NCI-H2029 treated with DMSO at 0.1 percent for 48 hours (cell line): Measurements from ENCODE around the gene LHPP.

Source experiments
- DNase-seq: peaks from one replicate; lab custom pipeline; 2025; lab: John Stamatoyannopoulos, UW

Gene LHPP

DNA sequence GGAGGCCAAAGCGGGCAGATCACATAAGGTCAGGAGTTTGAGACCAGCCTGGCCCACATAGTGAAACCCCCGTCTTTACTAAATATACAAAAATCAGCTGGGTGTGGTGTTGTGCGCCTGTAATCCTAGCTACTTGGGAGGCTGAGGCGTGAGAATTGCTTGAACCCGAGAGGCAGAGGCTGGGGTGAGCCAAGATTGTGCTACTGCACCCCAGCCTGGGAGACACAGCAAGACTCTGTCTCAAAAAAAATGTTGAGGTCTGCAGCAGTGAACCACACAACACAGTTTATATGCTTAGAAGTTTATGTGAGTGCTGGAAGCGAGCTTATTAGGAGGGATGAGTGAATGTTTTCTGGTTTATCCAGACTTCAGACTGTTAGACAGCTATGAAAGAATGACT lies 10.4 kb downstream of the LHPP start:
- DNase-seq, result no peak

DNA sequence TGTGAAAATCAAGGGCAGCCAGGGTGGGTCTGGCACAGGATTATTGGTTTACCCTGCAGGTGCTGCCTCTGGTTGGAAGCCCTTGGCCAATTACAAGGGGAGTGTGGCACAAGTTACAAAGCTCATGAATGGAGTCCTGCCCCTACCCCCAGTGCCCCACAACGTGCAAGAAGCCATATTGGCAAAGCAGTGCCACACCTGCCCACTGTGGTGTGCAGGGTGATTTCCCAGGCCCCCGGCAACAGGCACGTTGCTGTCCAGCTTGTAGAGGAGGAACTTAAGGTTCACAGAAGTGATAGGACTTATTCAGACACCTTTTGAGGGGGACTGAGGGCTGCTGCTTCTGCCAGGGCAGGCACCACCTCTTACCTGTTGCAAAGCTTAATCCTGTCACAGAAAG lies 11.4 kb downstream of the LHPP start:
- DNase-seq, result no peak

DNA sequence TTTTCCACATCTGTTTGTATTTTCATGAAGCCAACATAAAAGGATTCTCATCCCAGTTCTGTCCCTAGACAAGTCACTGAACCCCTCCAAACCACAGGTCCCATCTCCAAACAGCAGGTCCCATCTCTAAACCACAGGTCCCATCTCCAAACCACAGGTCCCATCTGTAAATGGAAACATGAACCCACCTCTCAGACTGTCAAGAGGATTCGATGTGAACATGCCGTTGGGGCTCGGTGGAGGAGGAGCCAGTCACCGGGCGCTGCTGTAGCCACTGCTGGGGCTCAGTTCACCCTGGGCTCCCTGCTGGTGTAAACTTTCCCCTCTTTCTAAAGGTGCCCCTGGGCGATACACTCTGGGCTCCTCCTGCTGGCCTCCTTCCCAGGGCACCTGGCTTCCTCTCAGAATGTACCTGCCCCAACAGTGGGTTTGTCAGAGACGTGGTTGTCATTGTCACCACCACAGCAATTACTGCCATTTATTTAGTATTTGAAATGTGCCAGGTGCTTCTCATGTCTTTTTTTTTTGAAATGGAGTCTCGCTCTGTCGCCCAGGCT lies 13.0 kb downstream of the LHPP start:
- no peak for DNase-seq

DNA sequence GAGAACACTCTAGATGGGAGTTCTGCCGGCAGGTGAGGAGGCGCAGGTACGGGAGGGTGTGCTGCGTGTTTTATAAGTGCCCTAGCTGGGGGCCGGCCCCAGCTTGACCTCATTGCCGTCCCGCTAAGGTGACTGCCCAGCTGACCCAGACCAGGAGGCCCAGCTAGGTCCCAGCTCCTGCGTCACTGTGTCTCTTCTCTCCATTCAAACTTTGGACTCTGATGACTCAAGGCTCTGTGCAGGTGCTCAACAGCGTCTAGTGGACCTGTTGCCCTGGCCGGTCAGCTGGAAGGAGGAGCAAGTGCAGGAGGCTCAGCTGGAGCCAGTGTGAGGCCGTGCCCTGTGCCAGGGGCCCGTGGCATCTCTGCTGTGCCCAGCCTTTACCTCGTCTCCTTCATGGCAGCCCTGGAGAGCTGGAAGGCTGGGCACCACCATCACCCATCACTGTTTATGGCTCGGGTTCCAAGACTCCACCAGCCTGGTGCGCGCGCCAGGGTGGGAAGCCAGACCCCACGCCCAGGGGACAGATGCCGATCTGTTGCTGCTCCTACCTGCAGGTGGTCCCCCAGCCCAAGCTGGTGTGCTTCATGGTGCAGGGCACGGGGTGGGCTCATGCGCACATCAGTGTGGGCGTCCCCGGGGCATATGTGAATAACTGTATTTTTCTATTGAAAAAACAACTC lies 14.6 kb downstream of the LHPP start:
- DNase-seq, result no peak

DNA sequence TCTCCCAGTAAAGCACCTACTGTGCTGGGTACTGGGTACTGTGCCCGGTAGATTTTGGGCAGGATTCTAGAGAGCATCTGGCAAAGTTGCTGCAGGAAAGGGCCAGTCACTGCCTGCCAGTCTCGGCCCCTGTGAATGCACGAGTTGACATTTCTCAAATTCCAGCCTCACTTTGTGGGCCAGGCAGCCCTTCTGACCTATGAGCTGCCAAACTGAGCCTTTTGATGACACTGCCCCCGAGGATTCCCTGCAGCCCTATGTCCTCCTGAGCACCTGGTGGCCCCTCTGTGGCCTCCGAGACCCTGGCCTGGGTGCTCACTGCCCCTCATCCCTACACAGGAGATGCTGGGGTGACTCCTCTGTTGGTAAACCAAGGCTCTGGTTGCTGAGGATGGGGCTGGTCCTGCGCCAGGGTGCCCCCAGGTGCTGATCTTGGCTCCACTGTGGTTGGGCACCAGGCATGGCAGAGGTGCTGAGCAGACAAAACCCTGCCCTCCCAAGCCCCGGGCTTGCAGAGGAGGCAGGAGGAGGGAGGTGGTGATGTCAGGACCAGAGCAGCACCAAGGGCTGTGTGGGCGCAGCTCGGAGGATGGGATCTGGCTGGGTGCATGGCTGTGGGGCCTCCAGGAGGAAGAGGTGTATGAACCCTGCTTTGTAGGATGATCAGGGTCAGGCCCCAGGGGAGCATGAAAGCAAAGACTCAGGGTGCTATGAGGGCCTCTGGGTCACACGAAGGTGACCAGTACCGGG lies 16.2 kb downstream of the LHPP start:
- no peak for DNase-seq

DNA sequence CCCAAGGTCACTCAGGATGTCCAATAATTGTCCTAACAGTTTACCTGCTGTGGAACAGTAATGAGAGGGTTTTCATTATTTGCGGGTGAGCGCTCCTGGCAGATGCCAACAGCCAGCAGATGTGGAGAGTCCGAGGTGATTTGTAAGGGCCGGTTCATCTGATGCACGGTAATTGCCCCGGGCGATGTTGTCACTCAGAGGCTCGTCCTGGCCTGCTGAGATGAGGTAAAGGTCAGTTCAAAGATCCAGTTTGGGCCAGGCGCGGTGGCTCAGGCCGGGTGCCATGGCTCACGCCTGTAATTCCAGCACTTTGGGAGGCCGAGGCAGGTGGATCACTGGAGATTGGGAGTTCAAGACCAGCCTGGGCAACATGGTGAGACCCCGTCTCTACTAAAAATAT lies 16.9 kb downstream of the LHPP start:
- DNase-seq, result no peak

DNA sequence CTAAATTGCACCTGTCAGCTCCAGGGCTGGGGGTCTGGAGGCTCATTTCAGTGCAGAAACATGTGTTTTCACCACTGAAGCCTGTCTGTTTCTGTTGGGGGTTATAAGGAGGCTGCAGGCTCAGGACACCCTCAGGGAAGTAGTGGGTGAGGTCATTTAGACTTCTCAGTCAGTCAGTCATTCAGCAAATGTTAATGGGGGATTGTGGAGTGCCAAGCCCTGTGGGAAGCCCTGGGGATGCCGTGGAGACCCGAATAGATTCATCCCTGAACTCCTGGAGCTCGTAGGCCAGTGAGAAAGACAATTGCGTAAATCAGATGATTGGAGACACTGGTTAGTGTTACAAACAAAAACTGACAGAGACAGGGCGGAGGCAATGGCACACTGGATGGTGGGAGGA lies 19.2 kb downstream of the LHPP start:
- no peak for DNase-seq

DNA sequence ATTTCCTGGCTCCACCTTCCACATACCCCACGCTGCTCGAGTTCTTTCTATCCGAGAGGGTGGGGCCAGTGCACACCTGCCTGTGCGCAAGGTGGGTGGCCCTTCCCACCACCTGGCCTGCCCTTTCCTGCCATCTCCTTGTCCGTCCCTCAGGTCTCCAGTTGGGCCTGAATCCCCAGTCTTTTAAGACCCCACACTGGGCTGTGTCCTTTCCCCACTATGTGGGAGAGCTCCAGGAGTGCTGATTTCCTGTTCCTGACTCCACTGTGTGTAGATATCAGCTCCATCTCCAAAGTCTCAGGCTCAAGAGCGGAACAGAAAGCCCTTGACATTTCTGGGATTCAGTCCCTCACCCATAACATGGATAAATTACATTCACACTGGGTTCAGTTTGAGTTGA lies 20.1 kb downstream of the LHPP start:
- no peak for DNase-seq

DNA sequence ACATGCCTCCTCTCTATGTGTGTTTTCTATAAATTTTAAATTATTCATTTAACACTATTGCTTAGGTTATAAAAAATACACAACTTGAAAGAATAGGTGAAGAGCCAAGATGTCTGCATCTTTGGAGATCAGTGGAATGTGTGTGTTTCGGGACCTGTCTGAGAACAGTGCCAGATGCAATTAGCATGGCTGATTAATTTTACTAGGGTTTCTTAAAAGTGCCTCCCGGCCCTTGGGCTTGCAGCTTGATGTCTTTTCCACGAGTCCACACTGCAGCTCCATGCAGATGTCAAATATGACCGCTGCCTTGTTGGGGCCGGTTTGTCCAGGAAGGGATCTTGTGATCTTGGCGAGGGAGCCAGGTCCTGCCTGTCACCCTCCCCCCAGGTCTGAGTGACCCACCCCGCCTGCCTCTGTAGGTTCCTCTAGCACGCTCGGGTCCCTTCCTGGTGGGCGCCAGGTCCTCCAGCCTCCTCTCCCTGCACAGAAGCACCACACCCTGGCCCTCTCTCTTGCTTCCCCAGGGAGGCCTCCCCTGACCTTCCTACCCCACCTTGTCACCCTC lies 20.7 kb downstream of the LHPP start:
- no peak for DNase-seq

DNA sequence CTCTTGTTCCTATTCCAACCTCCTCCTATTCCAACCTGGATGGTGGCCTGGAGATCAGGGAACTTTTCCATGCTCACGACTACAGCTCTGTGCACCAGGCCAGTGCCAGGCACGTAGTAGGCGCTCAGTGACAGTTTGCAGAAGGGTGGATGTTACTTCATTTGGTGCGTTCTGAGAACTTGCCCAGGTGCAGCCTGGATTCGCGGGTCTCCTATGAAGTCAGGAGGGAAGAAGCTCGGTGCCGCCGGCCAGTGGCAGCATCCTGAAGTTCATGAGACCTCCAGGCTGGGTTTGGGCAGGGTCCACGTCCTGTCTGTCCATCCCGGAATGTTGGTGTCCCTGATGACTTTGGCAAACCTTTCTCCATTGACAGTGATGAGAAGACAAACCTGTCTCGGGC lies 21.3 kb downstream of the LHPP start:
- no peak for DNase-seq

DNA sequence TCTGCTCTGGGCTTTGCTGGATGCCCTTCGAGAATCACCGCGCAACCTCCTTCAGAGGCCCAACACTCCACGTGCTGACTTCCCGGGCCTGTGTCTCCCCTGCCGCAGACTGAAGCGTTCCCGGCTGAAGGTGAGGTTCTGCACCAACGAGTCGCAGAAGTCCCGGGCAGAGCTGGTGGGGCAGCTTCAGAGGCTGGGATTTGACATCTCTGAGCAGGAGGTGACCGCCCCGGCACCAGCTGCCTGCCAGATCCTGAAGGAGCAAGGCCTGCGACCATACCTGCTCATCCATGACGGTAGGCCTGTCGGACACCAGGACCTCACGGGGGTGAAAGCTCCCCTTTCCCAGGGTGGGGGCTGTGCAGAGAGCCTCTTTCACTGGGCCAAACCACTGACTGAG lies 22.4 kb downstream of the LHPP start:
- DNase-seq, result no peak

DNA sequence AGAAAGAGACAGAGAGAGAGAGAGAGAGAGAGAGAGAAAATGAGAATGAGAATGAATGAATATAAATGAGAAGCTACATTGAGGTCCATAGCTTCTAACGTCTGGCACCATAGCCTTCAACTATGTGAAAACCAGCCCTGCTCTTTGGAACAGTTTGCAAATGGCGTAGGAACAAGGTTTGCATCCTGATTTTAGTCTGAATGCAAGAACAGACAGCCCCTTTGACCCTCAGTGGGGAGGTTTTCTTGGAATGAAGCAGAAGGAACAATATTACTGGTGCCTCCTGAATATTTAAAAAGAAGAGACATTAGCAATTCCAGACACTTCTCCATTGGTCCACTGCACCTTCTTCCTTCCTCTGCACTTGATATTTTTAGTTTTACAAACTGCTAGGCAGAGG lies 23.0 kb downstream of the LHPP start:
- DNase-seq, result no peak

DNA sequence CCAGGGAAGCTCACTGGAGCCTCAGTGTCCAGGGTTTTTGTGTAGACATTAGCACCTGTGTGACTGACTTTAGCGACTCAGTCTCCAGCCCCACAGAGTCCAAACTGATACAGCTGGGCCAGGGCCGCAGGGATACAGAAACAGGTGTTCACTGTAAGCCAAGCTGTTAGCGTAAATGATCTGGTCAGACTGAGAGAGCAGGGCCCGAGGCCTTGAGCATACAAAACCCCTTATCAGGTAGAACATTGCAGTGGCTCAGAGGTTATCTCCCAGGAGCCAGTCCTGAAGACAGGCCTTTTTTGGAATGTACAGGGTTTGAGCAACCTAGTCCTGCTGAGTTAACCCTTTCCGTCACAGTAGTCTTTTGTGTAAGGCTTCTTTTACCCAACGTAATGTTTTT lies 25.0 kb downstream of the LHPP start:
- no peak for DNase-seq

DNA sequence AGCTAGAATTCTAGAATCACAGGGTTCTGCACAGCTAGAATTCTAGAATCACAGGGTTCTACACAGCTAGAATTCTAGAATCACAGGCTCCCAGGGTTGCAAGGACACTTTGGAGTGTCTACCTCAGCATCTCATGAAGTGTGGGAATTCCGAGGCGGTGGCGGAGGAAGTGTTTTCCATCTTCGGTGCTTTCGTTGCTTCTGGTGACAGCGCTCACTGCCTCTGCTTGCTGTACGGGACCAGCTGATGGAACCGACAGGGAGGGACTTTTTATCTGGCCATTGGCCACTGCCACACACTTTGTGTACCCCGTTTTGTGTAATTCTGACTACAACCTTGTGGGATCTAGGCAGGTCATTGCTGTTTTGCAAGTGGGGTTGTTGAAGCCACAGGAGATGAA lies 29.5 kb downstream of the LHPP start:
- no peak for DNase-seq

DNA sequence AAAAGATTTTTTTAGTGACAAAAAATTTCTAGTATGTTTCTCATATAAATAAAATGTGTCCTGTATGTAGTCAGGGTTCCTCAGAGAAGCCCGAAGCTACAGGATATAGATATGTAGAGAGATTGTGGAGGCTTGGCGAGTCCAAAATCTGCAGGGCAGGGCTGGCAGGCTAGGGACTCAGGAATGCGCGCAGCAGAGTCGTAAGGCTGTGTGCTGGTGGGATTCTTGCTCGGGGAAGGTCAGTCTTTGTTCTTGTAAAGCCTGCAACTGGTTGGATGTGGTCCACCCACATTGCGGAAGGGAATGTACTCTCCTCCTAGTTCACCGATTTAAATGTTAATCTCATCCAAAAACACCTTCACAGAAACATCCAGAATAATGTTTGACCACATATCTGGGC lies 30.6 kb downstream of the LHPP start:
- no peak for DNase-seq

DNA sequence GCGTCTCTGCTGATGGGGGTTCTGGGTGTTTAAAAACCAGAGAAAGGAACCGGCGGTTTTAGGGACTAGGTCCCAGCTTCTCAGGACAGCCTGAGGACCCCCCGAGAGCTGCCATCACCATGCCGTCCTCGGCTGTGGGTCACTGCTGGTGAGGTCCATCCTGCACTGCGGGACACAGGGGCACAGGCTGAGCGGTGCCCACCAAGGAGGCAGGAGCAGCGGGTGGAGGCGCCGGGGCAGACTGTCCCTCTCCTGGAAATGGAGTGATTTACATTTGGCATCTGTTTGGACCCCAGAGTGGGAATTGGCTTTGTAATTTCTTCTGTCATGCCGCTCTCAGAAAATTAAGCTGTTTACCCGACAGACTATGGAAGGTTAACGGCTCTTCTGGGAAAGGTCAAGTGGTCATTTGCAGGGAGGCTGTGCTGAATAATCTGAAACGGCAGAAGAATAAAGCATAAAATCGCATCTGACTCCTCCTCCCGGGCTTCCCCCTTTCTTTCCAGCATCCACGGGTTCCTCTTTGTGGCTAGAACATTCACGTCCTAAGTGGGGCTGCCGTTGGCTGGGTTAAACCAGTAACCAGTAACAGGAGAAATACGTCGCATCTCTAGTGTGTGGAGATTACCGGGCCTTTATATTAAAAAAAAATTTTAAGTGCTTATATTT lies 31.7 kb downstream of the LHPP start:
- peak; percentile 55 for DNase-seq

DNA sequence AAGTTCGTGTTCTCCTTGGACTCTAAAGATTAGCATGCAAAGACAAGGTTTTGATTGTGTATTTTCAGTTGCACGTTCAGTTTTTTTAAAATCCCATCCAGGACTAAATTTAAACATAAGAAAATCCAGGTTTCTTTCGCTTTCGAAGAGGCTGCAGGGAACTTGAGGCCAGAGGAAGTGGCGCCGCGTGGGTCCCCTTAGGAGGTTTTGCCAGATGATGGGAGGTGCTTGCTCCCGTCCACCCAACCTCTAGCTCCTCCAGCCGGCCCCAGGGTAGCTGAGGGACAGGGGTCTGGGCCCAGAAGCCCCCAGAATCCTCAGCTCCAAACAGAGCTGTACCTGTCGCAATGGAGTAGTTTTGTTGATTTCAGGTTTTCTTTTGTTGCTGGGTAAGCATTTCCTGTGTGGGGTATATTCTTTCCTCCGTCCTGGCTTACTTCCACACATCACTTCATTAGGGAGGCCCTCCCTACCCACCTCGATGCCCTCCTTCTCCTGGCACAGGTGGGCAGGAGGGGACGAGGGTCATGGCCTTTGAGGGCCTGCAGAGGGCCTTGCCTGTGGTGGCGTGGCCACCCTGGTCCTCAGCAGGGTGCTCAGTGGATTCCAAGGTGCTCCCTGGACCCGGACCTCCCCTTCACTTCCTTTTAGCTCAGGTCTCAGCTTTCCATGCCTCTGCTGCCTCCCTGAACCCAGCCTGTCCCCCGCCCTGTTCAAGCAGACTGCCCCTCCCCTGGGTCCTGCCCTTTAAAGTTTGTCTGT lies 32.6 kb downstream of the LHPP start:
- no peak for DNase-seq

DNA sequence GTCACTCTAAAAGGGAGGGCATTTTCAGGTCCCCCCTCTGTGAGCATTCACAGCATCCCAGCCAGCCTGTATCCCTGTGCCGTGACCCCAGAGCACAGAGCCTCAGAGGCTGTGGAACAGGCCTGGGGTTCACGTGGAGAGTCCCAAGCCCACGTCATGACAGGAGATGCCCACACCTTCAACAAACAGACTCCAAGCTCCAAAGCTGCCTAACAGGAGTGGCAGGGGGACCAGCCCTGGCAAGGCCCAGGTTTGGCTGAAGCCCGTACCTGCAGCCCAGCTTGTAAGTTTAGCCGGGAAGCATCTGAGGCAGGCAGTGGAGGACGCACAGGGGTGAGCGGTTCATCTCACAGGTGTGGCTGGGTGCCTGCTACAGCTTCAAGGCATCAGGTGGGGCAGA lies 33.5 kb downstream of the LHPP start:
- DNase-seq, result no peak

DNA sequence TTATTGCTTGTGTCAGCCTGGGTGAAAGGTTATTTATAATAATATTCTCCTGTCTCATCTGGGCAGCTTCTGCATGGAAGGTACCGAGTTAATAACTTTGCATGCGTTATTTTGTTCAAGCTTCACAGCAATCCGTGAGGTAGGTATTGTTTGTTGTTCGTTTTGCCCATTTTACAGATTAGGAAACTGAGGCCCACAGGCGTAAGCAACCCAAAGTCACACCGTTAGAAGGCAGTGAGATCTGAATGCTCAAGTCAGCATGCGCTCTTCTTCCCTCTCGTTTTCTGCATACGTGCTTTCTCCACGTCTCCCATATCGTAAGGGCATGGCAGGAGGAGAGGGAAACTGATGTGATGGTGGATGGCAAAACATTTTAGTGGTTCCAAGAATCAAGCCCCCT lies 34.1 kb downstream of the LHPP start:
- DNase-seq, result no peak

DNA sequence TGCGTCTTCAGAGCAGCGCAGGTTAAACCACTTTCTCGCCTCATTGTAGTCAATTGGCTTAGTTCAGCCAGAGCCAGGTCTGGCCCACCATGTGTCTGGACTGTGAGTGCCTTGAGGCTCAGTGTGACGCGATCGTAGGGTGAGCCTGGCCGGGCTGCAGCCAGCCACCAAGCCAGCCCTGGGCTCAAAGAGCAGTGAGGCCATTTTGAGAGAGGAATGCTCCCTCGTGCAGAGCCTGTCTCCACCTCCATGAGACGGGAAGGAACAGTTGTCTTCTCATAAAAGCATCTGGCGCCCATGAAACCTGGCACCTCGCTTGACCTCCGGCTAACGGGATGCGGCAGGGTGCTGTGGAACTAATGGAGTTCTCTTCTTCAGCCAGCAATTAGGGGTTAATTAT lies 34.5 kb downstream of the LHPP start:
- no peak for DNase-seq

DNA sequence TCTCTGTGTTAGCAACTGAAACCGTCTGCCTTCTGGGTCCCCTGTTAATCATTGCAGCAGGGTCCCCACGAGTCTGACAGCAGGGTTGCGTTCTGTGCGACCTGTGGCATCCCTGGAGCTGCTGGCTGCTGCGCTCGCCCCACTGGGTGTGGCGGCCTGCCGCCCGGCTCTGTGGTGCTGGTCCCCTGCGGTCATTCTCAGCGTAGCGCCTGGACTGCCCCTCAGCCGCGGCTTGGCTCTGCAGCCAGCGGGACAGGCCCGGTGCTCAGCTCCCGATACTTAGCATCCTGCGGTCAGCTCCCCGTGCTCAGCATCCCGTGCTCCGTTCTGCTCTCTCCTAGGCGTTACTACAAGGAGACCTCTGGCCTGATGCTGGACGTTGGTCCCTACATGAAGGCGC lies 35.0 kb downstream of the LHPP start:
- DNase-seq, result no peak
